HG02642 (cell line): ENCODE data around the gene EIF2D.
"Not testable (repeated sequence)": the region's sequence is repeated elsewhere in the genome, so short reads cannot be mapped to it uniquely, and the experiment has no call there.

Experiments used
- ATAC-seq: cut with Tn5 transposase; IDR thresholded peaks from one replicate; pipeline ENCODE4 v1.9.1; 2021; ENCODE audit warnings: mild to moderate bottlenecking; ENCODE audit not compliant: unreplicated experiment, poor library complexity

Gene EIF2D

GRCh38 chr1:206589206-206589605 lies 23.1 kb downstream of the EIF2D start:
- ATAC-seq, result no peak

DNA sequence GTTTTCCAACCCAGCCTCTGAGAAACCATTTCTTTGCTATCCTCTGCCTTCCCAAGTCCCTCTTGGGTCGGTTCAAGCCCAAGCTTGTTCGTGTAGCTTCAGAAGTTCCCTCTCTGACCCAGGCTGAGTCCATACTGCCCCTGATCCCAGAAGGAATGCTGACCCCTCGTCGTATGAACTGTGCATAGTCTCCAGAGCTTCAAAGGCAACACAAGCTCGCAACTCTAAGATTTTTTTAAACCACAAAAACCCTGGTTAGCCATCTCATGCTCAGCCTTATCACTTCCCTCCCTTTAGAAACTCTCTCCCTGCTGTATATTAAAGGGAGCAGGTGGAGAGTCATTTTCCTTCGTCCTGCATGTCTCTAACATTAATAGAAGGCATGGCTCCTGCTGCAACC lies 23.8 kb downstream of the EIF2D start:
- ATAC-seq, result no peak

DNA sequence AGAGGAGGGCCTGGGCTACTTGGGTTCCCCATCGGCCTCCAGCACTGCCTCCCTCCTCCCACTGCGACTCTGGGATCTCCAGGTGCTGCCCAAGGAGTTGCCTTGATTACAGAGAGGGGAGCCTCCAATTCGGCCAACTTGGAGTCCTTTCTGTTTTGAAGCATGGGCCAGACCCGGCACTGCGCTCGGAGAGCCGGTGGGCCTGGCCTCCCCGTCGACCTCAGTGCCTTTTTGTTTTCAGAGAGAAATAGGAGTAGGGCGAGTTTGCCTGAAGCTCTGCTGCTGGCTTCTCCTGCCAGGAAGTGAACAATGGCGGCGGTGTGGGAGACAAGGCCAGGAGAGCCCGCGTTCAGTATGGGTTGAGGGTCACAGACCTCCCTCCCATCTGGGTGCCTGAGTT lies 24.4 kb downstream of the EIF2D start:
- no peak for ATAC-seq

DNA sequence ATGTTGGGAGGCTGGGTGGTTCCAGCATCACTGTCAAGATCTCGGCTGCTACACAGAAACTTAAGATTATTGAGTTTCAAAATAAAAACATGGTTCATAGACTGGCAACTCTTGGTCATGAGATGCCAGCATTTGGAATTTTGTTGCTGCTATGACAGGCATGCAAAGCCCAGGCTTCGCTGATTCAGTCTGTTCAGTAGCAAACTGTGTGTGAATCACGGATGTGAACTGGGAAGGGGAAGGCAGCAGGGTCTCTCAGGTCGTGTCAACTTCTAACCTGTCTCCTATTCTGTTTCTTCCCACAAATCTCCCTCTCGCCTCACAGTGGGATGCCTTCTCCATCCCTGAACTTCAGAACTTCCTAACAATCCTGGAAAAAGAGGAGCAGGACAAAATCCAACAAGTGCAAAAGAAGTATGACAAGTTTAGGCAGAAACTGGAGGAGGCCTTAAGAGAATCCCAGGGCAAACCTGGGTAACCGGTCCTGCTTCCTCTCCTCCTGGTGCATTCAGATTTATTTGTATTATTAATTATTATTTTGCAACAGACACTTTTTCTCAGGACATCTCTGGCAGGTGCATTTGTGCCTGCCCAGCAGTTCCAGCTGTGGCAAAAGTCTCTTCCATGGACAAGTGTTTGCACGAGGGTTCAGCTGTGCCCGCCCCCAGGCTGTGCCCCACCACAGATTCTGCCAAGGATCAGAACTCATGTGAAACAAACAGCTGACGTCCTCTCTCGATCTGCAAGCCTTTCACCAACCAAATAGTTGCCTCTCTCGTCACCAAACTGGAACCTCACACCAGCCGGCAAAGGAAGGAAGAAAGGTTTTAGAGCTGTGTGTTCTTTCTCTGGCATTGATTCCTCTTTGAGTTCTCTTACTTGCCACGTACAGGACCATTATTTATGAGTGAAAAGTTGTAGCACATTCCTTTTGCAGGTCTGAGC lies 25.5 kb downstream of the EIF2D start:
- ATAC-seq, result no peak

GRCh38 chr1:206584683-206585082 lies 27.6 kb downstream of the EIF2D start:
- no peak for ATAC-seq

- ATAC-seq, result no peak
These were observed 28.3 kb downstream of the EIF2D start for GRCh38 chr1:206583707-206584648.

DNA sequence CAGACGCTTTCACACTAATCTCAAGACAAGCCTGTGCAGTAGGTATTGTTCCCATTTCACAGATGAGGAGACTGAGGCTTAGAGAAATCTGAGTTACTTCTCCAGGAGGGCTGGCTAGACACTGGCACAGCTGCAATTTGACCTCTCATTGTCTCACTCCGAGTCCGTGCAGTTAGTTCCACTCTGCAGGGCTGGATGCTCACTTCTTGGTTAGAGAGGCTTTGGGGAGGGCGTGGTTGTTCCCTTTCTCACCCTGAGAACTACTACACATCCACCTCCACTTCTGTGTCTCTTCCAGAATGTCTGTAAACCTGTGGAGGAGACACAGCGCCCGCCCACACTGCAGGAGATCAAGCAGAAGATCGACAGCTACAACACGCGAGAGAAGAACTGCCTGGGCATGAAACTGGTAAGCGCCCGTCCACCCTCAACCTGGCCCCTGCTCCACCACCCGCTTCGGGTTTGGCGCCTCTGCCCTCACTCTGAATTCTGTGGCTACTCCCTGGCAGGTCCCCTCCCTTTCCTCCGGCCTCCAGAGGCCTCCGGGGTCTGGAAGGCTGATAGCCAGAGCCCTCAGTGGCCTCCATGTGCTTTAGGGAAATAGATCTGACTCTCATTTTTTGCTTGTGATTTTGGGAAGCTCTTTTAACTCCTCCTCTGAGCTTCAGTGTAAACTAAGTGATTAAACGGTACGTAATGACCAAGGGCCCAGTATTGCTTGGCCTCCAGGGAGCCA lies 29.1 kb downstream of the EIF2D start:
- ATAC-seq, result no peak

DNA sequence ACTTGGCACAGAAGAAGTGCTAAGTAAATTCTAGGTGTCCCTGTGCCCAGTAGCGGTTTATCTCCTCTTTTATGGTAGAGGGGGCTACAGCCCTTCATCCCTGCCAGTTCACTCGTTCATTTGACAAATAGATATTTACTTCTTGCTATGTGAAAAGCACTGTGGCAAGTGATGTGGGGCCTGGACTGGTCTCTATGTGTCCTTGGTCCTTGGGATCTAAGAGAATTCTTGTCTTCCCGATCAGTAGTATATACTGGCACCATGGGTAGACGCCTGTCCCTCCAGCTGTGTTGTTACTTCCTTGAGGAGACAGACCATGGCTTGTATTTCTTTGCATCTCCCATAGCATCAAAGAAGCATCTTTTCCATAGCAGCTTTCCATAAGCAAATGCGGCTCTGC lies 29.7 kb downstream of the EIF2D start:
- ATAC-seq, result no peak

- ATAC-seq, result no peak
These were observed 30.7 kb downstream of the EIF2D start for GRCh38 chr1:206581571-206581981.

- not testable (repeated sequence) for ATAC-seq
These were observed 31.2 kb downstream of the EIF2D start for GRCh38 chr1:206581114-206581497.

GRCh38 chr1:206580438-206581113 lies 31.7 kb downstream of the EIF2D start:
- no peak for ATAC-seq

DNA sequence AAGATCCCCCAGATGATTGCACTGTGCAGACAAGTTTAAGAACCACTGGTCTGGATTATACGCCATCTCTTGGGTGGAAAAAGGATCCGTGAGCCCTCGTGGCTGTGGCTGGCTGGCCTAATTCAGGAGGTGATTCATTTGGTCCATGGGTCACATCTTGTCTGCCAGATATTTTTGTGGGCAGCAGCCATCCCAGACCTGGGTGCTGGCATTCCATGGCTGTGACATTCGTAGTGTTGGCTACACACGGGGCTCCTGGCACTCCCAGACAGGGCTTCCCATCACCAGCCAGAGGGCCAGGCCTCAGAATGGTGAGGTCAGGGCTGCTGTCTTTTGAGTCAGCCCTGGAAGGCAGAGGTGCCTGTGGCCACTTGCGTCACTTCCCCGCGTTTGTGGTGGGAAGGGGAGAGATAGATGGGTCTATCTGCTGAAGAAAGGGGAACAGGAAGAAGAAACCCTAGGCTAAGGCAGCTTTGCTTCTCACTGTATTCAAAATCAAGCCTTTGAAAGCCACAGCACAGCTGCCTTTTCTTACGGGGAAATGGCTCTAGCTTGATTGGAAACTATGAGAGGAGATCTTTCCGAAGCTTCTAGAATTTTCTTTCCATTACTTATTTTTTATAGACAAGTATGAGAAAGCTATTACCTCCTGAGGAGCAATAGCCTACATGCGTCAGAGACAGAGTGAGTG lies 32.4 kb downstream of the EIF2D start:
- ATAC-seq, result peak; percentile 84

GRCh38 chr1:206578978-206579374 lies 33.3 kb downstream of the EIF2D start:
- ATAC-seq, result no peak

DNA sequence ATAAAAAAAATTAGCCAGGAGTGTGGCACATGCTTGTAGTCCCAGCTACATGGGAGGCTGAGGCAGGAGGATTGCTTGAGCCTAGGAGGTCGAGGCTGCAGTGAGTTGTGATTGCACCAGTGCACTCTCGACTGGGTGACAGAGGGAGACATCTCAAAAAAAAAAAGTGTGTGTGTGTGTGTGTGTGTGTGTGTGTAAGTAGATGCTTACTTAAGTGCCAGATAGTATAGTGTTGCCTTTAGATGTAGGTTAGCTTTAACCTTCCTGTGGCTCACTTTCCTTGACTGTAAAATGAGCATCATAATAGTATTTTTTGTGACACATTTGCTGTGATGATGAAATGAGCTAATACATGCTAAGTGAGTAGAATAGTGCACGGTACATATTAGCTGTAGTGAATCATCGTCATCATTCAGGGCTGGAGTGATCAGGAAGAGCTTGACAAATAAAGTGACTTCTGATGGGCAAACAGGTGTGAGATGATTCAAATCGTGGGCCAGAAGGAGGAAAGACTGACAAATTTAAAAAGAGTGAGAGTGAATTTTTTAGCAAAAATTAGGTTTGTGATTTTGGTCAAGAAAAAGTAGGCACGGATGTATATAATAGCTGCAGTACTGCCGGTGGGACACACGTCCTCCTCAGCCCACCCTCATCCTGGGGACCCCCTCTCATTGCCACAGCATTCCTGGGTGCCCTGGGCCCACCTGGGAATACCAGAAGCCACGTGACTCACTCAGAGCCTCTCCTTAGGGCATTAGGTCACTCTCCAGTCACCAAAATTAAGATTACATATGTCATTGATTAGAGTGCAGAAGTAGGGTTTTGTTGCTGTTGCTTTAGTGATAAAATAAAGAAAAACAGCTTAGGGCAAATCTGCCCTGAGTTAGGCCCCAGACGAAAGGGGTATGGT lies 33.9 kb downstream of the EIF2D start:
- ATAC-seq, result no peak

GRCh38 chr1:206577626-206578025 lies 34.6 kb downstream of the EIF2D start:
- no peak for ATAC-seq

DNA sequence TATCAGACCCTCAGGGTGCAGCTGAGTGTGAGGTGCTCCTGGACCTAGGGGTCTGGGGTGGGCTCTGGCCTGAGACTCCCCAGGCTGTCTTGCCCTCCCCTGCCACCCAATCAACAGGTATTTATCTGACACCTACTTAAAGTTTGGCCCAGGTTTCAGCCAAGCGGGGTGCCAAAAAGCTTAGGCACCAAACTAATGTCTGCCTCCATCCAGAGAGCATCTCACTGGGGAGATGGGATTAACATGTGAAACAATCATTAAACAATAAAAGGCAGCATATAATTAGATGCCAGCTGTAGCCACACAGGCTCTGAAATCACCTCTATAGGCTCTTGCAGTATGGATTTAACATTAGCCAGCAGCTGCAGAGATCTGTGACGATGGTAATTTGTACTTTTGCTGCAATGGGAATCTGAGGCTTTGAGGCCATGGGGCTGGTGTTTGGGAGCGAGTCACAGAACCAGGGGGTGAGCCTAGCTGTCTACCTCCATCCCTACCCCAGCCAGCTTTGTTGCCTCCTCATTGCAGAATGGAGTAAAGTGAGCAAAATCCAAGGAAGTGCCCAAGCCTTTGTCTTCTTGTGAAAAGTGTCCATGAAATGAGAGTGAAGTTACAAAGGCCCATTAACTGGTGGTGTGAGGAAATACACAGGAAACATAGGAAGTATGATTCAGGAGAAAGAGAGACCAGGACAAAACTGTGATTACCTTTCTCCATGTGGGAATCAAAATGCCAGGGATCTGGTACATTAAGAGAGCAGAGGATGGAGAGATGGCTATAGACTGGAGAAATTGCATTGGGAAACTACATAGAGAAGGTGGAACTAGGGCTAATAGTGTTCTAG lies 36.1 kb downstream of the EIF2D start:
- ATAC-seq, result no peak

DNA sequence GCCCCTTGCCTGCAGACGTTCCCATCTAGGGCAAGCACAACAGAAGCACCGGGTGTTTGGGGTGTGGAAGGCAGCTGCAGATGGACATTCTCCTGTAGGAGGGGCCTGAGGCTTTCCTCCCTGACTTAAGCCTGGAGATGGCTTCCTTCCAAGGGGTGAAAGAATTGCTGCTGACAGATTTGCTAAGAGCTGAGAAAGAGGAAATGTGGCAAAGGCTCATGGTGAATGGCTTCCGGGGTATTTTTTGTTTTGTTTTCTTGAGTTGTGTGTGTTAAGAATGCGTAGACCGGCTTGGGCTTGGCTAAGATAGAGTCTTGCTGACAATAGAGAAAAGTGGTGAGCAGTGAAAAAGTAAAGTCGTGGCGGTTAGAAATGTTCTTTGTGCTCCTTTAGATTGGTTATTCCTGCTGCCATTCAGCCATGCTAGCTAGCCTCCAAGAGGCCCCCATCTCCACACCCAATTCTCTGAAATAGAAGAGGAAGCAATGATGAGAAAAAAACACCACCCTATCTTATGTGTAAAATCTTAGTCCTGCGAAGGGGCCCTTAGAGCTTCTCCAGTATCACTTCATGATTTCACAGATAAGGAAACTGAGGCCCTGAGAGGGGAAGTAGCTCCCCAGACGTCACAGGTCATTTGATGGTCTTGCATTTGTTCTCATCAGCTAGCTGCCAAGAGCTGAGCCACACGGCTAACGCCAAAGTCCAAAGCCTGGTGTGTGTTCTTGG lies 36.9 kb downstream of the EIF2D start:
- ATAC-seq, result no peak
